Uterus (tissue), 2 donors: ENCODE results near the gene DDX23.
A peak's percentile ranks its signal among the peaks of the same experiment; 100 is the strongest.

Experiments used
- CTCF ChIP-seq, 4 experiments: fragments of 200-600 bp in 2 of 4; fragments of 450-650 bp in 2 of 4; sonication (generic) in 2 of 4; IDR thresholded peaks; one replicate each; pipeline ENCODE4 v1.5.1; 2016 to 2019; ENCODE audit warnings: antibody characterized with exemption in 4 of 4, mild to moderate bottlenecking in 2 of 4, moderate library complexity in 1 of 4
- POLR2A ChIP-seq, 2 donors: fragments of 450-650 bp; IDR thresholded peaks; one replicate each; pipeline ENCODE4 v1.6.1; 2016; ENCODE audit warnings: antibody characterized with exemption in 2 of 2, mild to moderate bottlenecking in 1 of 2, moderate library complexity in 1 of 2

GRCh38 chr12:48890657-48891418 lies 38.9 kb upstream of the DDX23 start:
- TF ChIP-seq POLR2A (IDR thresholded peaks at IDR 0.05) (no peak), CTCF (IDR thresholded peaks at IDR 0.05) (peak; percentile 86 to 93 (median 90))
